ENCODE data around the gene OR2Y1. TPM values are rescaled to one million over a fixed set of nuclear protein-coding genes. Genes with fewer than 3 reads are reported as not detected.
"Not testable (repeated sequence)": the region's sequence is repeated elsewhere in the genome, so short reads cannot be mapped to it uniquely, and the experiment has no call there.

OR2Y1 gene
- total RNA-seq, 1 donor from 2014 or later: not detected

DNA sequence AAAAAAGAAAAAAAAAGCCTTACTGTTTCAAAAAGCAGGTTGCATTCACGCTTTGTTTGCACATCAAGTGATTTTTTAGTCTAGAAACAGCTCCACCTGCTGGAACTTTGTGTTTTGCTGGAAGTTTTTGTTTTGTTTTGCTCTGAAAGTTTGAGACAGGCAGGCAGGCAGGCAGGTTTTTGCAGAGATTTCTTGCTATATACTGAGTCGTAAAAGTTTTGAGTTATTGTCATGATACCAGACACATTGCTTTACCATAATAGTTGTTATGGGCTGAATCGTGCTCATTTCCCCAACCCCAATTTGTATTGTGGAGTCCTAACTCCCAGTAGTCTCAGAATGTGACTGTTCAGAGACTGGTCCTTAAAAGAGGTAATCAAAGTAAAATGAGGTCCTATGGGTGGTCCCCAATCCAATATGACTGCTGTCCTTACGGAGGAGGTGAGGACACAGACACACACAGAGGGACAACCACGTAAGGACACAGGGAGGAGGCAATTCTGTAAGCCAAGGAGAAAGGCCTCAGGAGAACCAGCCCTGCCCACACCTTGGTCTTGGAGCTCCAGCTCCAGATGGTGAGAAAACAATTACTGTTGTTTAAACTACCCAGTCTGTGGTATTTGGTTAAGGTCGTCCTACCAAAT is 20.9 kb downstream of the OR2Y1 start:
- H3K27ac Mint-ChIP-seq: no peak overlapping the region
- TF ChIP-seq, protein P1, sequence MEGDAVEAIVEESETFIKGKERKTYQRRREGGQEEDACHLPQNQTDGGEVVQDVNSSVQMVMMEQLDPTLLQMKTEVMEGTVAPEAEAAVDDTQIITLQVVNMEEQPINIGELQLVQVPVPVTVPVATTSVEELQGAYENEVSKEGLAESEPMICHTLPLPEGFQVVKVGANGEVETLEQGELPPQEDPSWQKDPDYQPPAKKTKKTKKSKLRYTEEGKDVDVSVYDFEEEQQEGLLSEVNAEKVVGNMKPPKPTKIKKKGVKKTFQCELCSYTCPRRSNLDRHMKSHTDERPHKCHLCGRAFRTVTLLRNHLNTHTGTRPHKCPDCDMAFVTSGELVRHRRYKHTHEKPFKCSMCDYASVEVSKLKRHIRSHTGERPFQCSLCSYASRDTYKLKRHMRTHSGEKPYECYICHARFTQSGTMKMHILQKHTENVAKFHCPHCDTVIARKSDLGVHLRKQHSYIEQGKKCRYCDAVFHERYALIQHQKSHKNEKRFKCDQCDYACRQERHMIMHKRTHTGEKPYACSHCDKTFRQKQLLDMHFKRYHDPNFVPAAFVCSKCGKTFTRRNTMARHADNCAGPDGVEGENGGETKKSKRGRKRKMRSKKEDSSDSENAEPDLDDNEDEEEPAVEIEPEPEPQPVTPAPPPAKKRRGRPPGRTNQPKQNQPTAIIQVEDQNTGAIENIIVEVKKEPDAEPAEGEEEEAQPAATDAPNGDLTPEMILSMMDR (IDR thresholded peaks at IDR 0.05; ENCODE audit: unreplicated experiment): peak; percentile 52
- no peaks in the 10 kb centered on the region for H3K36me3 Mint-ChIP-seq
- peaks cover 9% of the 10 kb centered on the region for H3K9me3 Mint-ChIP-seq
- H3K4me1 Mint-ChIP-seq: no peaks in the 10 kb centered on the region
- no peak for DNase-seq (ENCODE audit: low spot score in 2 of 2, unreplicated experiment in 2 of 2)
- H3K4me3 Mint-ChIP-seq: no peak overlapping the region
- H3K27me3 Mint-ChIP-seq (ENCODE audit: low read depth): peaks cover 53% of the 10 kb centered on the region

GRCh38 chr5:180717989-180718388 is 21.9 kb downstream of the OR2Y1 start:
- H3K4me1 Mint-ChIP-seq: no peaks in the 10 kb centered on the region
- H3K27ac Mint-ChIP-seq: no peak overlapping the region

GRCh38 chr5:180704362-180704761 is 35.5 kb downstream of the OR2Y1 start:
- no peak for DNase-seq (ENCODE audit: low spot score in 2 of 2, unreplicated experiment in 2 of 2)
- TF ChIP-seq, protein P1 (IDR thresholded peaks at IDR 0.05; ENCODE audit: unreplicated experiment): no peak
- H3K36me3 Mint-ChIP-seq: no peaks in the 10 kb centered on the region
- no peak overlapping the region for H3K27ac Mint-ChIP-seq
- H3K4me3 Mint-ChIP-seq: no peak overlapping the region
- H3K4me1 Mint-ChIP-seq: peaks cover 3% of the 10 kb centered on the region
- H3K9me3 Mint-ChIP-seq: peaks cover 8% of the 10 kb centered on the region
- peaks cover 19% of the 10 kb centered on the region for H3K27me3 Mint-ChIP-seq (ENCODE audit: low read depth)

More at GRCh38 chr5:180717989-180718388, 21.9 kb downstream of the OR2Y1 start:
- Mint-ChIP-seq H3K4me3 (no peak overlapping the region), H3K9me3 (peaks cover 17% of the 10 kb centered on the region), H3K36me3 (no peaks in the 10 kb centered on the region), H3K27me3 (ENCODE audit: low read depth) (peaks cover 47% of the 10 kb centered on the region)
- no peak for DNase-seq (ENCODE audit: low spot score in 2 of 2, unreplicated experiment in 2 of 2)
- TF ChIP-seq, protein P1 (IDR thresholded peaks at IDR 0.05; ENCODE audit: unreplicated experiment): no peak

GRCh38 chr5:180703912-180704311 is 35.9 kb downstream of the OR2Y1 start:
- Mint-ChIP-seq H3K27me3 (ENCODE audit: low read depth) (peaks cover 19% of the 10 kb centered on the region), H3K27ac (no peak overlapping the region), H3K4me1 (peaks cover 3% of the 10 kb centered on the region), H3K36me3 (no peaks in the 10 kb centered on the region), H3K4me3 (no peak overlapping the region), H3K9me3 (peaks cover 8% of the 10 kb centered on the region)
- TF ChIP-seq, protein P1 (IDR thresholded peaks at IDR 0.05; ENCODE audit: unreplicated experiment): no peak
- no peak for DNase-seq (ENCODE audit: low spot score in 2 of 2, unreplicated experiment in 2 of 2)

- not testable (repeated sequence) for H3K4me3 Mint-ChIP-seq; H3K36me3 Mint-ChIP-seq; H3K9me3 Mint-ChIP-seq; H3K4me1 Mint-ChIP-seq; H3K27ac Mint-ChIP-seq; DNase-seq (ENCODE audit: low spot score in 2 of 2, unreplicated experiment in 2 of 2)
- H3K27me3 Mint-ChIP-seq (ENCODE audit: low read depth): peaks cover 19% of the 10 kb centered on the region
These were observed 36.5 kb downstream of the OR2Y1 start for GRCh38 chr5:180703371-180703770.

DNA sequence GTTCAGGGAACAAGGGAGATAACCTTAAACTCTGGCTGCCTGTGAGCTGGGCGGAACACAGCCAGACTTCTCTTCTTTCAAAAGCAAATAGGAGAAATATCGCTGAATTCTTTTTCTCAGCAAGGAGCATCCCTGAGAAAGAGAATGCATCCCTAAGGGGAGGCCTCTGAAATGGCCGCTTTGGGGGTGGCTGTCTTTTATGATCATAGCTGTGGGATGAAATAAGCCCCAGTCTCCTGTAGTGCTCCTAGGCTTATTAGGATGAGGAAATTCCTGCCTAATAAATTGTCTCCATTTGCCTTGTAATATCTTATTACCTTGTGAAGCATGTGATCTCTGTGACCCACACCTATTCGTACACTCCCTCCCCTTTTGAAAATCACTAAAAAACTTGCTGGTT is 39.4 kb downstream of the OR2Y1 start:
- H3K27me3 Mint-ChIP-seq (ENCODE audit: low read depth): peaks cover 27% of the 10 kb centered on the region
- H3K9me3 Mint-ChIP-seq; H3K4me1 Mint-ChIP-seq; H3K4me3 Mint-ChIP-seq; H3K27ac Mint-ChIP-seq; H3K36me3 Mint-ChIP-seq; DNase-seq (ENCODE audit: low spot score in 2 of 2, unreplicated experiment in 2 of 2): not testable (repeated sequence)

DNA sequence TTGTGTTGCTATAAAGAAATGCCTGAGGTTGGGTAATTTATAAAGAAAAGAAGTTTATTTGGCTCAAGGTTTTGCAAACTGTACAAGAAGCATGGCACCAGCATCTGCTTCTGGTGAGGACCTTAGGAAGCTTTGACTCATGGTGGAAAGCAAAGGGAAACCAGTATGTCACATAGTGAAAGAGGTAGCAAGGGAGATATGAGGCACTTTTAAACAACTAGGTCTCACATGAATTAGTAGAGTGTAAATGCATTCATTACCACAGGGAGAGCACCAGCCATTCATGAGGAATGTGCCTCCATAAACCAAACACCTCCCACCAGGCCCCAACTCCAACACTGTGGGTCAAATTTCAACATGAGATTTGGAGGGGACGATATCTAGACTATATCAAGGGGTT is 40.8 kb downstream of the OR2Y1 start:
- Mint-ChIP-seq H3K27ac (no peak overlapping the region), H3K9me3 (peaks cover 8% of the 10 kb centered on the region), H3K4me1 (no peaks in the 10 kb centered on the region), H3K27me3 (ENCODE audit: low read depth) (peaks cover 38% of the 10 kb centered on the region), H3K4me3 (no peak overlapping the region), H3K36me3 (no peaks in the 10 kb centered on the region)
- no peak for DNase-seq (ENCODE audit: low spot score in 2 of 2, unreplicated experiment in 2 of 2)
- TF ChIP-seq, protein P1 (IDR thresholded peaks at IDR 0.05; ENCODE audit: unreplicated experiment): no peak
